ENCODE measurements around the gene CKMT2. TPM values are rescaled to one million over a fixed set of nuclear protein-coding genes. Genes with fewer than 3 reads are reported as not detected.

CKMT2 gene
- total RNA-seq, 1 experiment from 2014 or later = 1.8 TPM

- H3K9me3 Mint-ChIP-seq = no peaks in the 10 kb centered on the region
- no peak overlapping the region for H3K27ac Mint-ChIP-seq
- peaks cover 3% of the 10 kb centered on the region for H3K36me3 Mint-ChIP-seq
- TF ChIP-seq ZNF671 (CRISPR knock-in tag; IDR thresholded peaks at IDR 0.05) = no peak
- no peak for TF ChIP-seq EMX1 (CRISPR knock-in tag; IDR thresholded peaks at IDR 0.05)
- no peak for TF ChIP-seq E2F4 (CRISPR knock-in tag; IDR thresholded peaks at IDR 0.05; ENCODE audit: borderline replicate concordance, low read depth)
- TF ChIP-seq GABPB1 (CRISPR knock-in tag; IDR thresholded peaks at IDR 0.05) = no peak
- no peak for TF ChIP-seq USF1 (CRISPR knock-in tag; IDR thresholded peaks at IDR 0.05)
- no peak for TF ChIP-seq CREM (CRISPR knock-in tag; IDR thresholded peaks at IDR 0.05)
- TF ChIP-seq CDX4 (CRISPR knock-in tag; IDR thresholded peaks at IDR 0.05; ENCODE audit: borderline replicate concordance) = no peak
- no peak for TF ChIP-seq NFATC4 (CRISPR knock-in tag; IDR thresholded peaks at IDR 0.05)
- no peak for TF ChIP-seq ZNF232 (CRISPR knock-in tag; IDR thresholded peaks at IDR 0.05)
- no peak for TF ChIP-seq PRDM15 (CRISPR knock-in tag; IDR thresholded peaks at IDR 0.05)
- TF ChIP-seq ESRRA (CRISPR knock-in tag; IDR thresholded peaks at IDR 0.05; ENCODE audit: borderline replicate concordance) = no peak
- no peak for TF ChIP-seq FOXP4 (CRISPR knock-in tag; IDR thresholded peaks at IDR 0.05)
- TF ChIP-seq SMAD4 (CRISPR knock-in tag; IDR thresholded peaks at IDR 0.05) = no peak
- TF ChIP-seq ZNF532 (CRISPR knock-in tag; IDR thresholded peaks at IDR 0.05; ENCODE audit: borderline replicate concordance) = no peak
- no peak for TF ChIP-seq ZNF263 (CRISPR knock-in tag; IDR thresholded peaks at IDR 0.05; ENCODE audit: low read depth)
- TF ChIP-seq FOXK1 (CRISPR knock-in tag; IDR thresholded peaks at IDR 0.05) = no peak
- CTCF ChIA-PET = interaction anchor here (1.0 kb wide), 1 partner anchor 88 kb away, joined by 3 read pairs; the partner anchor contains the start of gene ACOT12
- no peak overlapping the region for H3K4me3 Mint-ChIP-seq
- no peaks in the 10 kb centered on the region for H3K27me3 Mint-ChIP-seq (ENCODE audit: low read depth)
- ATAC-seq (no peak), DNase-seq (ENCODE audit: low spot score) (no peak)
- POLR2A ChIA-PET = no interaction called here
- peaks cover 4% of the 10 kb centered on the region for H3K4me1 Mint-ChIP-seq
Measured at GRCh38 chr5:81305785-81306184, 72.7 kb downstream of the CKMT2 start.

Measured in WTC11 (cell line).